GM12878 (cell line): ENCODE data around the gene GOSR1. TPM values are rescaled to one million over a fixed set of nuclear protein-coding genes. Genes with fewer than 3 reads are reported as not detected.

Source experiments
- ATAC-seq: fragments of 200-7000 bp; cut with Tn5 transposase; 3 replicates; pipeline ENCODE4 v1.9.1; 2020; ENCODE audit warnings: mild to moderate bottlenecking, moderate library complexity
- BruUV-seq: library from RNA; stranded (reverse); fragments of 400-500 nt; replicated peaks from 2 replicates; lab custom pipeline; 2021; lab: Mats Ljungman, UMichigan
- CTCF ChIA-PET: fragments of 300-600 bp; sonication (Branson Sonifier 250); formaldehyde crosslinking; extraction: SDS; loops from one replicate; lab custom pipeline; 2021; ENCODE audit warnings: inconsistent platforms; lab: Yijun Ruan, JAX
- POLR2A ChIA-PET: fragments of 350-600 bp; formaldehyde crosslinking; extraction: SDS; loops from one replicate; lab custom pipeline; 2021; ENCODE audit warnings: inconsistent platforms; lab: Charles Lee
- RAD21 ChIA-PET: fragments of 300-600 bp; sonication (Branson Sonifier 250); formaldehyde crosslinking; loops from one replicate; lab custom pipeline; 2023; ENCODE audit warnings: antibody characterized with exemption; ENCODE audit not compliant: unreplicated experiment; lab: Charles Lee
- SMC1A ChIA-PET: fragments of 300-600 bp; sonication (Branson Sonifier 250); formaldehyde crosslinking; loops from one replicate; lab custom pipeline; 2023; ENCODE audit not compliant: unreplicated experiment, uncharacterized antibody; lab: Charles Lee
- DNase-seq: peaks from one replicate; pipeline ENCODE4 v3.0.0-alpha.2; 2011; ENCODE audit warnings: low read depth, low spot score
- FAIRE-seq: peaks from 3 replicates; lab custom pipeline; 2011; peaks lifted over from hg19 to GRCh38; lab: Jason Lieb, UNC
- H2AFZ ChIP-seq: 2 replicates; pipeline ENCODE4 v1.6.0; 2011; ENCODE audit warnings: low read depth, low read length, control low read depth; ENCODE audit not compliant: control insufficient read depth
- H3K27ac ChIP-seq: 2 replicates; pipeline ENCODE4 v1.5.1; 2011; ENCODE audit warnings: control low read depth; ENCODE audit not compliant: control insufficient read depth, insufficient read depth
- H3K27me3 ChIP-seq, 2 experiments: replicated peaks in 1 of 2; 2 replicates each; pipeline versions ENCODE4 v1.6.0 to v1.6.1; 2011; ENCODE audit warnings: low read length in 1 of 2; ENCODE audit not compliant: control insufficient read depth in 2 of 2, insufficient read depth in 2 of 2
- H3K36me3 ChIP-seq, 2 experiments: 2 replicates each; pipeline ENCODE4 v1.5.1; 2011; ENCODE audit warnings: low read length in 1 of 2; ENCODE audit not compliant: control insufficient read depth in 2 of 2, insufficient read depth in 2 of 2
- H3K4me1 ChIP-seq: 2 replicates; pipeline ENCODE4 v1.6.1; 2011; ENCODE audit warnings: mild to moderate bottlenecking, low read length, moderate library complexity, mixed read lengths; ENCODE audit not compliant: control insufficient read depth, insufficient read depth
- H3K4me2 ChIP-seq: 2 replicates; pipeline ENCODE4 v1.6.0; 2011; ENCODE audit warnings: control low read depth; ENCODE audit not compliant: control insufficient read depth, insufficient read depth
- H3K4me3 ChIP-seq: fragments of 200-600 bp; sonication (generic); 2 replicates; pipeline ENCODE4 v1.5.1; 2016
- H3K79me2 ChIP-seq: 2 replicates; pipeline ENCODE4 v1.6.0; 2011; ENCODE audit warnings: low read length; ENCODE audit not compliant: control insufficient read depth, insufficient read depth
- H3K9ac ChIP-seq: 2 replicates; pipeline ENCODE4 v1.8.0; 2011; ENCODE audit warnings: low read length, control low read depth, mixed read lengths; ENCODE audit not compliant: control insufficient read depth, insufficient read depth
- H3K9me3 ChIP-seq: replicated peaks from 3 replicates; pipeline ENCODE4 v1.5.1; 2011; ENCODE audit warnings: mild to moderate bottlenecking, low read length; ENCODE audit not compliant: control insufficient read depth, insufficient read depth
- H4K20me1 ChIP-seq: 2 replicates; pipeline ENCODE4 v1.6.0; 2011; ENCODE audit not compliant: control insufficient read depth, insufficient read depth
- CBX3 ChIP-seq: fragments of 200-600 bp; sonication (generic); IDR thresholded peaks from 2 replicates; pipeline ENCODE4 v1.6.1; 2016; ENCODE audit warnings: low read depth, borderline replicate concordance
- JUND ChIP-seq: IDR thresholded peaks from 2 replicates; pipeline ENCODE4 v1.6.1; 2012; ENCODE audit warnings: low read depth, mild to moderate bottlenecking, low read length, improper control_type of control experiment, moderate library complexity
- KAT2A ChIP-seq: conservative IDR thresholded peaks from 2 replicates; pipeline ENCODE4 v1.6.1; 2011; ENCODE audit warnings: low read depth, low read length; ENCODE audit not compliant: control insufficient read depth
- MYB ChIP-seq: fragments of 150-350 bp; IDR thresholded peaks from 2 replicates; pipeline ENCODE4 v1.6.1; 2014; ENCODE audit warnings: mild to moderate bottlenecking, low read depth, low read length, borderline replicate concordance
- MYC ChIP-seq: IDR thresholded peaks from 2 replicates; pipeline ENCODE4 v1.6.1; 2011; ENCODE audit warnings: mild to moderate bottlenecking, low read length, moderate library complexity, inconsistent platforms; ENCODE audit not compliant: insufficient read depth, insufficient replicate concordance, insufficient read length, severe bottlenecking
- POLR2A ChIP-seq: IDR thresholded peaks from 2 replicates; pipeline ENCODE4 v1.6.1; 2011; ENCODE audit warnings: low read depth, mild to moderate bottlenecking, low read length
- POLR2AphosphoS2 ChIP-seq: IDR thresholded peaks from 2 replicates; pipeline ENCODE4 v1.6.1; 2011; ENCODE audit warnings: low read depth, mild to moderate bottlenecking, low read length, improper control_type of control experiment, moderate library complexity
- WGBS: methylation state at CpG from one replicate; pipeline ENCODE4 v1.1.6; 2016; ENCODE audit warnings: low lambda C conversion rate; ENCODE audit not compliant: insufficient replicate concordance, insufficient coverage; ENCODE audit errors: missing lambda C conversion rate; 5-methylcytosine and 5-hydroxymethylcytosine counted together
- in situ Hi-C: fragments of 300-500 bp; cut with MboI; formaldehyde crosslinking; loops from 9 replicates; pipeline ENCODE4 v1.14.3; 2018; ENCODE audit warnings: mixed read lengths
- intact Hi-C: fragments of 100-400 bp; cut with micrococcal nuclease; formaldehyde crosslinking; loops from one replicate; pipeline ENCODE4 v1.14.2; 2022; ENCODE audit not compliant: unreplicated experiment
- polyA plus RNA-seq, 11 experiments: library from polyadenylated mRNA; depleted of rRNA in 4 of 11; unstranded in 6 of 11; stranded (reverse) in 5 of 11; fragments of >200 nt; fragmentation: Nextera tagmentation in 4 of 11; fragmentation: Illumina TruSeq in 1 of 11; extraction: Ambion mirVana in 4 of 11; extraction: Trizol in 1 of 11; gene quantifications; 1 replicate in 1 of 11; 2 replicates in 10 of 11; pipeline versions ENCODE4 v1.2.1 to v1.2.3, GENCODE V29; 2011 to 2016; ENCODE audit warnings: inconsistent platforms in 2 of 11, missing spikeins in 2 of 11, low read depth in 1 of 11
- total RNA-seq, 4 experiments: library from RNA; depleted of rRNA in 3 of 4; stranded (reverse); fragments of >200 nt in 3 of 4; fragmentation: Illumina TruSeq in 1 of 4; extraction: Trizol in 1 of 4; gene quantifications; 2 replicates each; pipeline versions ENCODE4 v1.2.1 to v1.2.3, GENCODE V29; 2013 to 2021

Gene GOSR1
- total and polyA plus RNA-seq, 10 of the 15 experiments (the other 5 are each of a cell fraction or from before 2014, with no cell fraction given), result 21.4 to 99.3 (median 42.9) TPM

DNA sequence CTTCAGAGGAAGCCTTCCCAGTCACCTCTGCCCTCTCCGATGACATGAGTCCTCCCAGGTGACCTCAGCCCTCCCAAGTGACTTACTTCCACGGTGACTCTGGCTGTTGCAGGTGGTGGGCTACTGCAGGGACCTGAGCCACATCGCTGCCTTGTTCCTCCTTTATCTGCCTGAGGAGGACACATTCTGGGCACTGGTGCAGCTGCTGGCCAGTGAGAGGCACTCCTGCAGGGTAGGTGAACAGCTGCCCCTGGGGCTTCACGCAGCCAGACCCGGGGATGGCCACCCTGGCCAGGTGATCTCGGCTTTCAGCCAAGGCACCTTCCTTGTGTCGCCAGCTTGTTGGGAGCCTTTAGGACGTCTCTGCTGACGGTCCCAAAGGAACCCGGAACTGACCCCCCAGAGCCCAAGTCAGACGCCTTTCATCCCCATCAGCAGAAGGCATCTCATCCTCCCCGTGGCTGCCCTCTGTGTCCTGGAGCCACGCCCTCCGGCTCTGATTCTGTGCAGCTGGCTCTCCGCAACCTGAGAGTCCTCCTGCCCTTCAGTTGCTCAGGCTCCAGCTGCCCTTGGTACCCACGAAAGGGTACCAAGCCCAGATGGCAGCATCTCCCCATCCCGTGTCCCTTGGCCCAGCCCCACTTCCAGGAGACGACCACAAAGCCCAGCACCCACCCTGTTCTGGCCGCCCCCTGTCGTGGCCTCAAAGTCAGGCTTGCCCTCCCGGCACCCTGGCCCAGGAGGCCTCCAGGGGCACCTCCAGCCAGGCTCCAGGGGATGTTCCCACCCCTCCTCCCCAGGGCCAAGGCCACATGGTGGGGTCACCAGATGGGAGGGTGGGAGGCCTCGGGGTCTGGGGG lies 81.7 kb downstream of the GOSR1 start:
- DNase-seq, result no peak
- no peak for FAIRE-seq
- no peaks in the 10 kb centered on the region for H4K20me1 ChIP-seq
- ChIA-PET SMC1A (interaction anchor here (0.6 kb wide), 1 partner anchor 139 kb away, joined by 4 read pairs; no protein-coding TSS in a partner anchor), RAD21 (no interaction called here), POLR2A (no interaction called here), CTCF (interaction anchor here (1.2 kb wide), 1 partner anchor 218 kb away, joined by 3 read pairs; no protein-coding TSS in a partner anchor)
- in situ Hi-C loops (no loop called here), intact Hi-C loops (loop anchor here (5.0 kb wide), 1 partner anchor 217 kb away; no protein-coding TSS in a partner anchor)
- no peaks in the 10 kb centered on the region for H3K9me3 ChIP-seq
- H3K79me2 ChIP-seq, result no peaks in the 10 kb centered on the region
- H3K4me1 ChIP-seq, result no peaks in the 10 kb centered on the region
- no peaks in the 10 kb centered on the region; a peak in 1 of 4 replicates for H3K27me3 ChIP-seq
- no peak overlapping the region for H3K4me3 ChIP-seq
- H2AFZ ChIP-seq, result no peak overlapping the region
- BruUV-seq, result no TSS peak
- ATAC-seq, result no peak
- TF ChIP-seq JUND (no peak), POLR2AphosphoS2 (no peak), MYB (no peak), KAT2A (no peak), MYC (no peak), CBX3 (no peak), POLR2A (no peak)
- no peaks in the 10 kb centered on the region for H3K36me3 ChIP-seq
- H3K27ac ChIP-seq, result no peak overlapping the region
- WGBS, result 57% methylated on average over 21 of the region's 22 CpGs
- no peak overlapping the region for H3K9ac ChIP-seq
- H3K4me2 ChIP-seq, result no peak overlapping the region
